GM21515 (cell line): ENCODE data around the gene RAB1B.
"Not testable (repeated sequence)": the region's sequence is repeated elsewhere in the genome, so short reads cannot be mapped to it uniquely, and the experiment has no call there.

Experiments used
- ATAC-seq: cut with Tn5 transposase; IDR thresholded peaks from one replicate; pipeline ENCODE4 v1.9.1; 2021; ENCODE audit not compliant: unreplicated experiment

RAB1B gene

GRCh38 chr11:66239511-66239910, 28.9 kb upstream of the RAB1B start:
- no peak for ATAC-seq

GRCh38 chr11:66239998-66240780, 28.2 kb upstream of the RAB1B start:
- ATAC-seq: no peak

- ATAC-seq: no peak
Measured at GRCh38 chr11:66240781-66241136, 27.7 kb upstream of the RAB1B start.

GRCh38 chr11:66242095-66242765, 26.2 kb upstream of the RAB1B start:
- no peak for ATAC-seq

GRCh38 chr11:66243782-66244535, 24.5 kb upstream of the RAB1B start:
- no peak for ATAC-seq

- no peak for ATAC-seq
Measured at GRCh38 chr11:66247295-66247694, 21.1 kb upstream of the RAB1B start.

GRCh38 chr11:66247801-66248200, 20.6 kb upstream of the RAB1B start:
- ATAC-seq: no peak

GRCh38 chr11:66248903-66249302, 19.5 kb upstream of the RAB1B start:
- no peak for ATAC-seq

GRCh38 chr11:66251809-66252208, 16.6 kb upstream of the RAB1B start:
- no peak for ATAC-seq

- not testable (repeated sequence) for ATAC-seq
Measured at GRCh38 chr11:66253081-66253480, 15.4 kb upstream of the RAB1B start.

- peak; percentile 2 for ATAC-seq
Measured at GRCh38 chr11:66258473-66258893, 10.0 kb upstream of the RAB1B start.

GRCh38 chr11:66259225-66259624, 9.2 kb upstream of the RAB1B start:
- no peak for ATAC-seq

GRCh38 chr11:66259956-66260355, 8.5 kb upstream of the RAB1B start:
- ATAC-seq: no peak

- no peak for ATAC-seq
Measured at GRCh38 chr11:66261578-66261977, 6.9 kb upstream of the RAB1B start.

- no peak for ATAC-seq
Measured at GRCh38 chr11:66262191-66262590, 6.2 kb upstream of the RAB1B start.

GRCh38 chr11:66262696-66263095, 5.7 kb upstream of the RAB1B start:
- no peak for ATAC-seq

GRCh38 chr11:66263231-66263630, 5.2 kb upstream of the RAB1B start:
- ATAC-seq: no peak

- ATAC-seq: no peak
Measured at GRCh38 chr11:66263785-66264184, 4.7 kb upstream of the RAB1B start.

- no peak for ATAC-seq
Measured at GRCh38 chr11:66264383-66264782, 4.1 kb upstream of the RAB1B start.

GRCh38 chr11:66264914-66265313, 3.5 kb upstream of the RAB1B start:
- no peak for ATAC-seq

GRCh38 chr11:66265531-66266377, 2.7 kb upstream of the RAB1B start:
- no peak for ATAC-seq
